Measurements from ENCODE around the gene FOLR2.
"Not testable (repeated sequence)": the region's sequence is repeated elsewhere in the genome, so short reads cannot be mapped to it uniquely, and the experiment has no call there.

FOLR2 gene

DNA sequence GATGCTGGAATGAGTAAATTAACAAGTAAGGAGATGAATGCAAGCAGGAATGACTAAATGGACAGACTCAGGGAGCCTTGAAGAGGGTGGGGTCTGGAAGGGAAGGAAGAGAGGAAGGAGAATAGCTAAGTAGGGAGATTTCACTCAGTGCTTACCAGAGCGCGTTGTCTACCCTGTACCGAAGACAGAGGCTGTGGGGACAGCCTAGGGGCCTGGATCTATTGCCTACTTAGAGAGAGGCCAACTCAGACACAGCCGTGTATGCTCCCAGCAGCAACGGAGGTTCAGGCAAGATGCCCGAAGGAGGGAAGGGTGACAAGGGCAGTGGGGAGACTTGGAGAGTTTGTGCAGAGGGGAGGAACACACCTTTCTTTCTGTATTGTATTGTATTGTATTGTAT lies at the start of gene FOLR2:
FOLR2 (plus strand) TSS at position 157 of the 400 bp plus-strand sequence. CDS start 1,791 bp downstream, outside the sequence.
- Histone ChIP-seq H3K9ac (no peak within 1 kb of the TSS), H2AFZ (no peak within 1 kb of the TSS), H3K9me3 (ENCODE audit: control insufficient read depth, low read length) (no peaks in the 10 kb centered on the region), H3K36me3 (ENCODE audit: control insufficient read depth, insufficient read depth, low read length) (no peaks in the 10 kb centered on the region), H3K27ac (no peak within 1 kb of the TSS), H3K79me2 (no peaks in the 10 kb centered on the region), H3K27me3 (ENCODE audit: control insufficient read depth, insufficient read depth, low read length) (no peaks in the 10 kb centered on the region), H3K4me1 (no peaks in the 10 kb centered on the region), H3K4me2 (ENCODE audit: low read length) (no peak within 1 kb of the TSS), H3K4me3 (ENCODE audit: low read depth, low read length) (no peak within 1 kb of the TSS)
- TF ChIP-seq, protein P1, sequence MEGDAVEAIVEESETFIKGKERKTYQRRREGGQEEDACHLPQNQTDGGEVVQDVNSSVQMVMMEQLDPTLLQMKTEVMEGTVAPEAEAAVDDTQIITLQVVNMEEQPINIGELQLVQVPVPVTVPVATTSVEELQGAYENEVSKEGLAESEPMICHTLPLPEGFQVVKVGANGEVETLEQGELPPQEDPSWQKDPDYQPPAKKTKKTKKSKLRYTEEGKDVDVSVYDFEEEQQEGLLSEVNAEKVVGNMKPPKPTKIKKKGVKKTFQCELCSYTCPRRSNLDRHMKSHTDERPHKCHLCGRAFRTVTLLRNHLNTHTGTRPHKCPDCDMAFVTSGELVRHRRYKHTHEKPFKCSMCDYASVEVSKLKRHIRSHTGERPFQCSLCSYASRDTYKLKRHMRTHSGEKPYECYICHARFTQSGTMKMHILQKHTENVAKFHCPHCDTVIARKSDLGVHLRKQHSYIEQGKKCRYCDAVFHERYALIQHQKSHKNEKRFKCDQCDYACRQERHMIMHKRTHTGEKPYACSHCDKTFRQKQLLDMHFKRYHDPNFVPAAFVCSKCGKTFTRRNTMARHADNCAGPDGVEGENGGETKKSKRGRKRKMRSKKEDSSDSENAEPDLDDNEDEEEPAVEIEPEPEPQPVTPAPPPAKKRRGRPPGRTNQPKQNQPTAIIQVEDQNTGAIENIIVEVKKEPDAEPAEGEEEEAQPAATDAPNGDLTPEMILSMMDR (IDR thresholded peaks at IDR 0.05), result no peak

DNA sequence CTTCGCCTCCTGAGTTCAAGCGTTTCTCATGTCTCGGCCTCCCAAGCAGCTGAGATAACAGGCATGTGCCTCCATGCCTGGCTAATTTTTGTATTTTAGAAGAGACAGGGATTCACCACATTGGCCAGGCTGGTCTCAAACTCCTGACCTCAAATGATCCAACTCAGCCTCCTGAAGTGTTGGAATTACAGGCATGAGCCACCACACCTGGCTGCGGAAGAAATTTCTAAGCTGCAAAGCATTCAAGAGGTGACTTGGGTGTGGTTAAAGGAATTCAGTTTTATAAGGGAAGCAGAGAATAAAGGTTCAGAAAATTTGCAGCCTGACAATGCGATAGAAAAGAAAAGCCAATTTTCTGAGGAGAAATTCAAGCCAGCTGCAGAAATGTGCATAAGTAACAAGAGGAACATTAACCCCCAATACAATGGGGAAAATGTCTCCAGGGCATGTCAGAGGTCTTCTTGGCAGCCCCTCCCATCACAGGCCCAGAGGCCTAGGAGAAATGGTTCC lies 47.5 kb upstream of the FOLR2 start:
- H3K27me3 ChIP-seq (ENCODE audit: control insufficient read depth, insufficient read depth, low read length); H3K4me3 ChIP-seq (ENCODE audit: low read depth, low read length); H3K27ac ChIP-seq; H3K4me2 ChIP-seq (ENCODE audit: low read length); H3K9me3 ChIP-seq (ENCODE audit: control insufficient read depth, low read length); H3K9ac ChIP-seq; H2AFZ ChIP-seq; H3K79me2 ChIP-seq; H3K36me3 ChIP-seq (ENCODE audit: control insufficient read depth, insufficient read depth, low read length); H3K4me1 ChIP-seq: not testable (repeated sequence)

DNA sequence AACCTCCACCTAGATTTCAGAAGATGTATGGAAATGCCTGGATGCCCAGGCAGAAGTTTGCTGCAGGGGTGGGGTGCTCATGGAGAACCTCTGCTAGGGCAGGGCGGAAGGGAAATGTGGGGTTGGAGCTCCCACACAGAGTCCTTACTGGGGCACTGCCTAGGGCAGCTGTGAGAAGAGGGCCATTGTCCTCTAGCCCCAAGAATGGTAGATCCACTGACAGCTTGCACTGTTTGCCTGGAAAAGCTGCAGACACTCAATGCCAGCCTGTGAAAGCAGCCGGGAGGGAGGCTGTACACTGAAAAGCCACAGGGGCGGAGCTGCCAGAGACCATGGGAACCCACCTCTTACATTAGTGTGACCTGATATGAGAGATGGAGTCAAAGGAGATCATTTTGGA lies 46.8 kb upstream of the FOLR2 start:
- not testable (repeated sequence) for H3K27me3 ChIP-seq (ENCODE audit: control insufficient read depth, insufficient read depth, low read length)

DNA sequence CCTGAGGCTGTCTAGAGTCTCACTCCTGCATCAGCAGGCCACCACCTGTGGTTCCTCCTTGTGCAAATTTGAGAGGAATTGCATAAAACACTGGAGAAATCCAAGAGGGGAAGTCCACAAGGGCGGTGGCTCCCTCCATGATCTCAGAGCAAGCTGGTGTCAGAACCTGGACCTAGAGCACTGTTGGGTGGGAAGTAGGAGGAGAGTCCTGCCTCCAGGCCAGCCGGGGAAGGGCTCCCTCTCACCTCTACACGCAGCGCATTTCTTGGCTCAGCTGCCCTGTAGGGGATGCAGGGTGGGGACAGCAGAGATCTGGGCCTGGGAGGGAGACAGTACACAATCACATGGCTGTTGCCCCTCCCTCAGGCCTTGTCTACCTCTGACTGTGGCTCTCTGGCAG lies 44.6 kb upstream of the FOLR2 start:
- H3K9ac ChIP-seq; H3K4me1 ChIP-seq; H2AFZ ChIP-seq; H3K27ac ChIP-seq; H3K36me3 ChIP-seq (ENCODE audit: control insufficient read depth, insufficient read depth, low read length); H3K9me3 ChIP-seq (ENCODE audit: control insufficient read depth, low read length); H3K27me3 ChIP-seq (ENCODE audit: control insufficient read depth, insufficient read depth, low read length); H3K4me2 ChIP-seq (ENCODE audit: low read length); H3K79me2 ChIP-seq; H3K4me3 ChIP-seq (ENCODE audit: low read depth, low read length): not testable (repeated sequence)

More for the DNA sequence above, 46.8 kb upstream of the FOLR2 start:
- not testable (repeated sequence) for H3K9me3 ChIP-seq (ENCODE audit: control insufficient read depth, low read length); H3K4me1 ChIP-seq; H3K27ac ChIP-seq; H2AFZ ChIP-seq; H3K36me3 ChIP-seq (ENCODE audit: control insufficient read depth, insufficient read depth, low read length); H3K9ac ChIP-seq; H3K4me2 ChIP-seq (ENCODE audit: low read length); H3K4me3 ChIP-seq (ENCODE audit: low read depth, low read length); H3K79me2 ChIP-seq

DNA sequence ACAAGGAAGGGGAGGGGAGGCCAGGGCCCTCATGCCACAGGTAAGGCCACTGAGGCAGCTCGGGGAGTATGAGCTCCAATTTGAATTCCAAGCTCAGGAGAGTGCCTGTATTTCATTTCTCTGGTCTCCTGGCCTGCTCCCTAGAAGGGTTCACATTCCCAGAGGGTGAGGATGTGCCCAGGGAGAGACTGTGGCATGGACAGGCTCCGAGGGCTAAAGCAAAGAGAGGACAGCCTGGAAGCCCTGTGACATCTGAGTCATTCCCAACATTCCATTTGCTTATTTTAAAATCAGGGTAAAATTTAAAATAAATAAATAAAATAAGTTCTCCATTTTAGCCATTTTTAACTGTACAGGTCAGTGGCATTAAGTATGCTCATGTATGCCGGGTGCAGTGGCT lies 43.3 kb upstream of the FOLR2 start:
- Histone ChIP-seq H3K9ac (no peak overlapping the region), H3K79me2 (no peaks in the 10 kb centered on the region), H3K9me3 (ENCODE audit: control insufficient read depth, low read length) (no peaks in the 10 kb centered on the region), H3K4me3 (ENCODE audit: low read depth, low read length) (no peak overlapping the region), H3K4me1 (no peaks in the 10 kb centered on the region), H3K4me2 (ENCODE audit: low read length) (no peak overlapping the region), H3K27ac (no peak overlapping the region), H3K36me3 (ENCODE audit: control insufficient read depth, insufficient read depth, low read length) (no peaks in the 10 kb centered on the region), H2AFZ (no peak overlapping the region), H3K27me3 (ENCODE audit: control insufficient read depth, insufficient read depth, low read length) (no peaks in the 10 kb centered on the region)
- TF ChIP-seq, protein P1 (IDR thresholded peaks at IDR 0.05), result no peak

DNA sequence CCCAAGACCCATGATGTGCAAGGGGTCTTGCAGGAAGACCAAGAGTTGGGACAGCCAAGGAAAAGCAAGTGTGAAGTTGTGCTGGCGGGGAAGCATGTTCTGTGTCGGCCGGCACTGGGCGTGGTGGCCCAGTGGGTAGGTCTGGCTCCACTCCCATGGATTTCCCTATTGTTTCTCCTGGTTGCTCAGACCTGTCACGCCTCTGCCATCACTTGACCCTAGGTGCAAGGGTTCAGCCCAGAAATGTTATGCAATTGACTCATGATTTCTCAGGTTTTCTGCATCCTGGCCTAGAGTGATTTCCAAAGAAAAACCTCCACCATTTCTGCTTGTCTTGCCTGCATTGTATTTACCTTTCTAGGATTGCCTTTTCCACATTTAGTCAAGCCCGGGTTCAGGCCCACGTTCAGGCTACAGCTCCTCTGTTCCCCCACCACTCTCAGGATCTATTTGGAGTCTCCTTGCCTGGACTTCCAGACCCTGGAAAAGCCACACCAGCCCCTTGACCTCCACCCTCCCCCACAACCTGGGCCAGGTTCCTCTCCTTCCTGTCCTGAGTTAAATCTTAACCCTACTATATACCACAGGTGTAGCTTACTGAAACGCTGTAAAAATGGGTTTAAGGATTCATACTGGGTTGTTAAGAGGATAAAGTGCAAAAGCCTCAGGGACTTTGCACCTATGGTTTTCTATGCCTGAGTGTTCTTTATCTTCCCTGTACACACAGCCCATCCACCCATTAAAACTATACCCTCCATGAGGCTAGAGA lies 42.1 kb upstream of the FOLR2 start:
- no peaks in the 10 kb centered on the region for H3K36me3 ChIP-seq (ENCODE audit: control insufficient read depth, insufficient read depth, low read length)
- no peak overlapping the region for H3K27ac ChIP-seq
- TF ChIP-seq, protein P1 (IDR thresholded peaks at IDR 0.05), result no peak
- H3K9ac ChIP-seq, result no peak overlapping the region
- H3K4me3 ChIP-seq (ENCODE audit: low read depth, low read length), result no peak overlapping the region
- H3K79me2 ChIP-seq, result no peaks in the 10 kb centered on the region
- no peak overlapping the region for H2AFZ ChIP-seq
- H3K27me3 ChIP-seq (ENCODE audit: control insufficient read depth, insufficient read depth, low read length), result no peaks in the 10 kb centered on the region
- H3K9me3 ChIP-seq (ENCODE audit: control insufficient read depth, low read length), result no peaks in the 10 kb centered on the region
- H3K4me1 ChIP-seq, result no peaks in the 10 kb centered on the region
- no peak overlapping the region for H3K4me2 ChIP-seq (ENCODE audit: low read length)
